ENCODE measurements around the gene SLC6A18.

SLC6A18 gene

GRCh38 chr5:1212881-1213280 lies 12.3 kb upstream of the SLC6A18 start:
- TF ChIP-seq CTCF (IDR thresholded peaks at IDR 0.05; ENCODE audit: borderline replicate concordance, insufficient read depth, low read depth, low read length): no peak
- H3K4me3 ChIP-seq (ENCODE audit: low read depth, low read length): no peak overlapping the region

GRCh38 chr5:1213508-1214162 lies 11.5 kb upstream of the SLC6A18 start:
- H3K4me3 ChIP-seq (ENCODE audit: low read depth, low read length): no peak overlapping the region
- no peak for TF ChIP-seq CTCF (IDR thresholded peaks at IDR 0.05; ENCODE audit: borderline replicate concordance, insufficient read depth, low read depth, low read length)

- TF ChIP-seq CTCF (IDR thresholded peaks at IDR 0.05; ENCODE audit: borderline replicate concordance, insufficient read depth, low read depth, low read length): no peak
- no peak overlapping the region for H3K4me3 ChIP-seq (ENCODE audit: low read depth, low read length)
Observed at GRCh38 chr5:1214163-1214935, 10.8 kb upstream of the SLC6A18 start.

GRCh38 chr5:1214936-1215220 lies 10.3 kb upstream of the SLC6A18 start:
- H3K4me3 ChIP-seq (ENCODE audit: low read depth, low read length): no peak overlapping the region
- TF ChIP-seq CTCF (IDR thresholded peaks at IDR 0.05; ENCODE audit: borderline replicate concordance, insufficient read depth, low read depth, low read length): no peak

- TF ChIP-seq CTCF (IDR thresholded peaks at IDR 0.05; ENCODE audit: borderline replicate concordance, insufficient read depth, low read depth, low read length): no peak
- H3K4me3 ChIP-seq (ENCODE audit: low read depth, low read length): no peak overlapping the region
Observed at GRCh38 chr5:1215320-1216096, 9.7 kb upstream of the SLC6A18 start.

- TF ChIP-seq CTCF (IDR thresholded peaks at IDR 0.05; ENCODE audit: borderline replicate concordance, insufficient read depth, low read depth, low read length): no peak
- no peak overlapping the region for H3K4me3 ChIP-seq (ENCODE audit: low read depth, low read length)
Observed at GRCh38 chr5:1216211-1216917, 8.8 kb upstream of the SLC6A18 start.

All from GM12875 (cell line).